Smooth muscle cell (in vitro differentiated cells): ENCODE measurements around the gene TMEM130. TPM values are rescaled to one million over a fixed set of nuclear protein-coding genes. Genes with fewer than 3 reads are reported as not detected.

Experiments
- DNase-seq: peaks from one replicate; lab custom pipeline; 2025; ENCODE audit not compliant: unreplicated experiment; lab: John Stamatoyannopoulos, UW
- H2AFZ ChIP-seq: fragments of 200-600 bp; sonication (generic); 2 replicates; pipeline ENCODE4 v1.6.0; 2016; ENCODE audit warnings: antibody characterized with exemption, low read depth, mild to moderate bottlenecking
- H3F3A ChIP-seq: fragments of 200-600 bp; sonication (generic); 2 replicates; pipeline ENCODE4 v1.6.0; 2017; ENCODE audit warnings: antibody characterized with exemption, low read depth
- H3K27ac ChIP-seq: fragments of 200-600 bp; sonication (generic); 2 replicates; pipeline ENCODE4 v1.5.1; 2016; ENCODE audit warnings: low read depth, mild to moderate bottlenecking
- H3K27me3 ChIP-seq: fragments of 200-600 bp; sonication (generic); 2 replicates; pipeline ENCODE4 v1.6.1; 2016; ENCODE audit warnings: low read depth, mild to moderate bottlenecking
- H3K36me3 ChIP-seq: fragments of 200-600 bp; sonication (generic); 2 replicates; pipeline ENCODE4 v1.5.1; 2016; ENCODE audit warnings: low read depth
- H3K4me1 ChIP-seq: fragments of 200-600 bp; sonication (generic); 2 replicates; pipeline ENCODE4 v1.5.1; 2016; ENCODE audit warnings: low read depth
- H3K4me2 ChIP-seq: fragments of 200-600 bp; sonication (generic); 2 replicates; pipeline ENCODE4 v1.6.0; 2016; ENCODE audit warnings: mild to moderate bottlenecking
- H3K4me3 ChIP-seq: fragments of 200-600 bp; sonication (generic); 2 replicates; pipeline ENCODE4 v1.5.1; 2016; ENCODE audit warnings: mild to moderate bottlenecking
- H3K79me2 ChIP-seq: fragments of 200-600 bp; sonication (generic); 2 replicates; pipeline ENCODE4 v1.6.0; 2016; ENCODE audit warnings: low read depth, mild to moderate bottlenecking
- H3K9ac ChIP-seq: fragments of 200-600 bp; sonication (generic); 2 replicates; pipeline ENCODE4 v1.6.0; 2016; ENCODE audit warnings: low read depth
- H3K9me3 ChIP-seq: fragments of 200-600 bp; sonication (generic); replicated peaks from 2 replicates; pipeline ENCODE4 v1.5.1; 2016; ENCODE audit warnings: low read depth
- H4K20me1 ChIP-seq: fragments of 200-600 bp; sonication (generic); 2 replicates; pipeline ENCODE4 v1.6.0; 2016; ENCODE audit warnings: low read depth
- CTCF ChIP-seq: fragments of 200-600 bp; sonication (generic); IDR thresholded peaks from 2 replicates; pipeline ENCODE4 v1.5.1; 2017; ENCODE audit warnings: borderline replicate concordance, mild to moderate bottlenecking, antibody characterized with exemption; ENCODE audit not compliant: insufficient read depth, poor library complexity, severe bottlenecking
- WGBS: methylation state at CpG from one replicate; pipeline ENCODE4 v1.1.7; 2016; ENCODE audit warnings: low lambda C conversion rate; 5-methylcytosine and 5-hydroxymethylcytosine counted together
- polyA plus RNA-seq: library from polyadenylated mRNA; unstranded; fragments of >200 nt; fragmentation: Nextera tagmentation; extraction: Ambion mirVana; gene quantifications from 2 replicates; pipeline ENCODE4 v1.2.1, GENCODE V29; 2016
- total RNA-seq: library from RNA; depleted of rRNA; stranded (reverse); fragments of >200 nt; gene quantifications from 2 replicates; pipeline ENCODE4 v1.2.3, GENCODE V29; 2014

TMEM130 gene
- total and polyA plus RNA-seq, 2 experiments from 2014 or later = 0.22 to 0.83 TPM

- Histone ChIP-seq H3K9ac (no peak overlapping the region), H3K4me2 (no peak overlapping the region), H3K9me3 (no peaks in the 10 kb centered on the region), H3F3A (no peaks in the 10 kb centered on the region), H4K20me1 (peaks cover 52% of the 10 kb centered on the region), H3K27me3 (no peaks in the 10 kb centered on the region), H3K36me3 (peaks cover 13% of the 10 kb centered on the region), H3K4me3 (no peak overlapping the region), H3K27ac (no peak overlapping the region), H2AFZ (no peak overlapping the region), H3K79me2 (peaks cover 75% of the 10 kb centered on the region), H3K4me1 (peaks cover 6% of the 10 kb centered on the region)
- no peak for TF ChIP-seq CTCF
- no peak for DNase-seq
- 94% methylated on average over 9 of the region's 9 CpGs for WGBS
These were observed 11.9 kb upstream of the TMEM130 start for GRCh38 chr7:98881561-98882315.

DNA sequence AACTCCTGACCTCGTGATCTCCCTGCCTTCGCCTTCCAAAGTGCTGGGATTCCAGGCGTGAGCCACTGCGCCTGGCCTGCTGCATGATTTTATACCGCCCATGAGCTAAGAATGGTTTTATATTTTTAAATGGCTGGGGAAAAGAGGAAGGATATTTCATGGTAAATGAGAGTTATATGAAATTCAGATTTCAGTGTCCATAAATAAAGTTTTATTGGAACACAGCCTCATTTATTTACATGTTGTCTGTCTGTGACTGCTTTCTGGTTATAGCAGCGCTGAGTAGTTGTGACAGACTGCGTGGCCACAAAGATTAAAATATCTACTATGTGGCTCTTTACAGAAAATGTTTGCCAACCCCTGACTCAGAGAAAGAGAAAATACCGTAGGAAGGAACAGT, 10.7 kb upstream of the TMEM130 start:
- H3K36me3 ChIP-seq = peaks cover 13% of the 10 kb centered on the region
- peaks cover 6% of the 10 kb centered on the region for H3K4me1 ChIP-seq
- no peak overlapping the region for H3K9ac ChIP-seq
- peaks cover 41% of the 10 kb centered on the region for H4K20me1 ChIP-seq
- H3F3A ChIP-seq = no peaks in the 10 kb centered on the region
- TF ChIP-seq CTCF = no peak
- peaks cover 63% of the 10 kb centered on the region for H3K79me2 ChIP-seq
- no peak overlapping the region for H3K4me2 ChIP-seq
- no peaks in the 10 kb centered on the region for H3K9me3 ChIP-seq
- DNase-seq = no peak
- H3K4me3 ChIP-seq = no peak overlapping the region
- no peak overlapping the region for H2AFZ ChIP-seq
- no peak overlapping the region for H3K27ac ChIP-seq
- H3K27me3 ChIP-seq = no peaks in the 10 kb centered on the region
- WGBS = 98% methylated on average over 8 of the region's 8 CpGs

- Histone ChIP-seq H3K27me3 (no peaks in the 10 kb centered on the region), H3K9me3 (no peaks in the 10 kb centered on the region), H3K79me2 (peaks cover 58% of the 10 kb centered on the region), H3F3A (no peaks in the 10 kb centered on the region), H2AFZ (no peak overlapping the region), H4K20me1 (peaks cover 36% of the 10 kb centered on the region), H3K4me2 (peak overlapping the region; percentile 99), H3K36me3 (peaks cover 13% of the 10 kb centered on the region), H3K9ac (peak overlapping the region; percentile 98), H3K27ac (no peak overlapping the region), H3K4me3 (peak overlapping the region; percentile 100), H3K4me1 (peaks cover 6% of the 10 kb centered on the region)
- DNase-seq = no peak
- WGBS = 83% methylated on average over 9 of the region's 9 CpGs
- TF ChIP-seq CTCF = no peak
These were observed 10.1 kb upstream of the TMEM130 start for GRCh38 chr7:98879979-98880315.
